Measurements from ENCODE around the gene ARHGAP9. TPM values are rescaled to one million over a fixed set of nuclear protein-coding genes. Genes with fewer than 3 reads are reported as not detected.
"Not testable (repeated sequence)": the region's sequence is repeated elsewhere in the genome, so short reads cannot be mapped to it uniquely, and the experiment has no call there.

The ARHGAP9 gene
- 5.0 TPM for total RNA-seq

DNA sequence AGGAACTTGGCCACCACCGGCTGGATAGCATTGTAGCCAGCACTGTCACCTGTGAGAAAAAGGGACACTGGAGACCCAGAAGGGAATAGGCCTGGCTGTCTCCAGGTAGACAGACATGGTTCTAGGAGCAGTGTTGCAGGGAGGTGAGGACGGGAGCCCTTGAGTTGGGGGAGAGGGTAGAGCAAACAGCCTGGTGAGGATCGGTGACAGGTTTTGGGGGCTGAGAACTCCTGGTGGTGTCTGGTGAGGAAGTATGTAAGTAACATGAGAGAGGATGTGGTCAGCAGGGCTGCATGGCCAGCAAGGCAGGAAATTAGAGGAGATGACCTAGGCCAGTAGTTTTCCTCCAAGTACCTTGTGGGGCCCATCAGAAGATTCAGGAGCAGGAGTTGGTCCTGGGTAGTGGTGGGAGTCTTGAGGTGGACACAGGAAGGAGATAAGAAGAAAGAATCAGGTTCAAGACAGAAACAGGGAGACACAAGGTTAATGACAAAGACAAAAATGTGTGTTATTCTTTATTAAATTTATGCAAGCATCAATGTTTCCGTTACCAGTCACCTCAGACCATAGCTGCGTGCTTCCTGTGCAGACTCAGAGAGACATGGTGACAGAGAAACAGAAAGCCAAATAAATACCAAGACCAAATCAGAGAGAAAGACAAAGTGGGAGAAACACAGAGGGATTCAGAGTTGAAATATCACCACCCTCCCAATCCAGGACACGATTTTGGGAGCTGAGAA is at the start of gene ARHGAP9:
Gene ARHGAP9 (minus strand): TSS at position 491 of the 740 bp plus-strand sequence. CDS start 460 bp downstream, at position 31.
- DNase-seq, result no peak

DNA sequence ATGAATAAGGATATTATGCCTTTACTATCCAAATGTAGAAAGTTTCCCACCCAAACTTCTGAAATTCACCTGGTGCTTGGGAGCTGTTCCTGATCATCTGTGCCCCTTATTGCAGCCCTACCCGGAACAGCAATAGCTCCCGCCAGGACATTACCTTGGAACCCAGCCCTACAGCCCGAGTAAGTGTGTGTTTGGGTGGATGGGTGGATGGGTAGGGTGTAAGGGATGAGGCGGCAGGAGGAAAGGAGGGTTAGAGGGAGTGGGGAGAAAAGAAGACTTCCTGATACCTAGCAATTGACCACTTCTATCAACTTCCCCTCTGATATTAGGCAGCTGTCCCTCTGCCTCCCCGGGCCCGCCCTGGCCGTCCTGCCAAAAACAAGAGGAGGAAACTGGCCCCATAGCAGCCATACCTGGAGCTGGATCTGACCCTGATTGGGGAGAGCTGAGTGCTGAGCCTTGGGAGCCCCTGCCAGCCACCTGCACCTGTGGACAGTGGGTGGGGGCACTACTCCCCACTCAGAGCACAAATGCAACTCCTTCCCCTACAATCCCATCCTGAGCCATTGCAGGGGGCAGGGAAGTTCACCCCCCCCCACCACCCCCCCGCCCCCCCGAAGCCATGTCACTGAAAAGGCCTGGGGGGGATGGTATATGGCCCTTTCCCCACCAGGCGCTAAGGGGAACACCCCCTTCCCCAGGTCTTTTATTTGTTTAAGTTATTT is 49.3 kb upstream of the ARHGAP9 start:
- no peak for DNase-seq

DNA sequence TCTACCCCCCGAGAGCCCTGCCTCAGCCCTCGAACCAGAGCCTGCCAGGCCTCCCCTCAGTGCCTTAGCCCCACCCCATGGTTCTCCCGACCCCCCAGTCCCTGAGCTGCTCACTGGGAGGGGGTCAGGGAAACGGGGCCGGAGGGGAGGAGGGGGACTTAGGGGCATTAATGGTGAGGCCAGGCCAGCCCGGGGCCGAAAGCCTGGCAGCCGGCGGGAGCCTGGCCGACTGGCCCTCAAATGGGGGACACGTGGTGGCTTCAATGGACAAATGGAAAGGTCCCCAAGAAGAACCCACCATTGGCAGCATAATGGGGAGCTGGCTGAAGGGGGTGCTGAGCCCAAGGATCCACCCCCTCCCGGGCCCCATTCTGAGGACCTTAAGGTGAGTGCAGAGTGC is 48.5 kb upstream of the ARHGAP9 start:
- no peak for DNase-seq

DNA sequence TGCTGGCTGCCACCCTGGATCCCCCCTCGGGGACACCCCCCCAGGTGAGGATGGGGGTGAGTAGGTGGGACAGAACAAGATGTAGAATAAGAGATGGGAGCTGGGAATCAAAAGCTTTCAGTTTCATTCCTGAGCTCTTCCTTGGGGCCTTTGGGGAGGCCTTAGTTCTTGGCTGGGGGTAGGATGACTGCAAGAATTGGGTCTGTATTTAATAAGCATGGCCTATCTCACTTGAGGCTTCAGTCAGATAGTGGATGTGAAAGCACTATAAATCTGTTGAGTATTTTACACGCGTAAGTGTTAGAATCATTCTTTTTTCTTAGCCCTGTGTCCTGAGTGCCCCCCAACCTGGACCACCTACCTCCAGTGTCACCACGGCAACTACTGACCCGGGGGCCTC is 47.5 kb upstream of the ARHGAP9 start:
- DNase-seq, result peak; percentile 19

DNA sequence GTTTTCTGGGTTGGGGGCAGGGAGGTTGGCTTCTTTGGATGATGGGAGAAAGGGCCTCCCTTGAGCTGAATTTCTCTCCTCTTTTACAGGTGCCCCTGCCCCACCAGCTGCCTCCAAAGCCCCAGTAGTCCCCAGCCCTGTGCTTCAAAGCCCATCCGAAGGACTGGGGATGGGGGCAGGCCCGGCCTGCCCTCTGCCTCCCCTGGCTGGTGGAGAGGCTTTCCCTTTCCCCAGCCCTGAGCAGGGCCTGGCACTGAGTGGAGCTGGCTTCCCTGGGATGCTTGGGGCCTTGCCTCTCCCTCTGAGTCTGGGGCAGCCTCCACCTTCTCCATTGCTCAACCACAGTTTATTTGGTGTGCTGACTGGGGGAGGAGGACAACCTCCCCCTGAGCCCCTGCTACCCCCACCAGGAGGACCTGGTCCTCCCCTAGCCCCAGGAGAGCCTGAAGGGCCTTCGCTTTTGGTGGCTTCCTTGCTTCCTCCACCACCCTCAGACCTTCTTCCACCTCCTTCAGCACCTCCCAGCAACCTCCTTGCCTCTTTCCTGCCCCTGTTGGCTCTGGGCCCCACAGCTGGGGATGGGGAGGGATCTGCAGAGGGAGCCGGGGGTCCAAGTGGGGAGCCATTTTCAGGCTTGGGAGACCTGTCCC is 46.9 kb upstream of the ARHGAP9 start:
- no peak for DNase-seq

DNA sequence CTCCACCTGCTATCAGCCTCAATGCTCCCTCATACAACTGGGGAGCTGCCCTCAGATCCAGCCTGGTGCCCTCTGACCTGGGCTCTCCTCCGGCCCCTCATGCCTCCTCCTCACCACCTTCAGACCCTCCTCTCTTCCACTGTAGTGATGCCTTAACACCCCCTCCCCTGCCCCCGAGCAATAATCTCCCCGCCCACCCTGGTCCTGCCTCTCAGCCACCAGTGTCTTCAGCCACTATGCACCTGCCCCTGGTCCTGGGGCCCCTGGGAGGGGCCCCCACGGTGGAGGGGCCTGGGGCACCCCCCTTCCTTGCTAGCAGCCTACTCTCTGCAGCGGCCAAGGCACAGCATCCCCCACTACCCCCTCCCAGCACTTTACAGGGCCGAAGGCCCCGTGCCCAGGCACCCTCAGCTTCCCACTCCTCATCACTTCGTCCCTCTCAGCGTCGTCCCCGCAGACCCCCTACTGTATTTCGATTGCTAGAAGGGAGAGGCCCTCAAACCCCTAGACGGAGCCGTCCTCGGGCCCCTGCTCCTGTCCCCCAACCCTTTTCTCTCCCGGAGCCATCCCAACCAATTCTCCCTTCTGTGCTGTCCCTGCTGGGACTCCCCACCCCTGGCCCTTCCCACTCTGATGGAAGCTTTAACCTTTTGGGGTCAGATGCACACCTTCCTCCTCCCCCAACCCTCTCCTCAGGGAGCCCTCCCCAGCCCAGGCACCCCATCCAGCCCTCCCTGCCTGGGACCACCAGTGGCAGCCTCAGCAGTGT is 46.1 kb upstream of the ARHGAP9 start:
- no peak for DNase-seq

DNA sequence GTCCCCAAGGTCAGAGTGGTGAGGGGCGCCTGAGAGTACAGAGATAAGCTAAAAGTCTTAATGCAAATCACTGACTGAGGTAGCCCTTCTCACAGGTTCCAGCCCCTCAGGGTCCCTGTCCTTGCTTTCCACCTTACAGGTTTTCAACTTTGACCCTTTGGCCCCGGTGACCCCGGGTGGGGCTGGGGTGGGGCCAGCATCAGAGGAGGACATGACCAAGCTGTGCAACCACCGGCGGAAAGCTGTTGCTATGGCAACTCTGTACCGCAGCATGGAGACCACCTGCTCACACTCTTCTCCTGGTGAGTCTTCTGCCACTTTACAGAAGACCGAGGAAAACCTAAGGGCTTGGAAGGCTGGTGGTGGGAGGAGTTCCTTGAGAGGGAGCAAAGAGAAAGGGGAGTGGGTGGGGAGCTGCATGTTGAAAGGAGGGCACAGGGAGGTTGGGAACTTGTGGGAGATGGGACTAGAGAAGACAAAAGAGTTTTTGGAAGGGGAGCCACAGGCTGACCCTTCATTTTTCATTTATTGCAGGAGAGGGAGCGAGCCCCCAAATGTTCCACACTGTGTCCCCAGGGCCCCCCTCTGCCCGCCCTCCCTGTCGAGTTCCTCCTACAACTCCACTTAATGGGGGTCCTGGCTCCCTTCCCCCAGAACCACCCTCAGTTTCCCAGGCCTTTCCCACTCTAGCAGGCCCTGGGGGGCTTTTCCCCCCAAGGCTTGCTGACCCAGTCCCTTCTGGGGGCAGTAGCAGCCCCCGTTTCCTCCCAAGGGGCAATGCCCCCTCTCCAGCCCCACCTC is 45.3 kb upstream of the ARHGAP9 start:
- DNase-seq, result no peak

DNA sequence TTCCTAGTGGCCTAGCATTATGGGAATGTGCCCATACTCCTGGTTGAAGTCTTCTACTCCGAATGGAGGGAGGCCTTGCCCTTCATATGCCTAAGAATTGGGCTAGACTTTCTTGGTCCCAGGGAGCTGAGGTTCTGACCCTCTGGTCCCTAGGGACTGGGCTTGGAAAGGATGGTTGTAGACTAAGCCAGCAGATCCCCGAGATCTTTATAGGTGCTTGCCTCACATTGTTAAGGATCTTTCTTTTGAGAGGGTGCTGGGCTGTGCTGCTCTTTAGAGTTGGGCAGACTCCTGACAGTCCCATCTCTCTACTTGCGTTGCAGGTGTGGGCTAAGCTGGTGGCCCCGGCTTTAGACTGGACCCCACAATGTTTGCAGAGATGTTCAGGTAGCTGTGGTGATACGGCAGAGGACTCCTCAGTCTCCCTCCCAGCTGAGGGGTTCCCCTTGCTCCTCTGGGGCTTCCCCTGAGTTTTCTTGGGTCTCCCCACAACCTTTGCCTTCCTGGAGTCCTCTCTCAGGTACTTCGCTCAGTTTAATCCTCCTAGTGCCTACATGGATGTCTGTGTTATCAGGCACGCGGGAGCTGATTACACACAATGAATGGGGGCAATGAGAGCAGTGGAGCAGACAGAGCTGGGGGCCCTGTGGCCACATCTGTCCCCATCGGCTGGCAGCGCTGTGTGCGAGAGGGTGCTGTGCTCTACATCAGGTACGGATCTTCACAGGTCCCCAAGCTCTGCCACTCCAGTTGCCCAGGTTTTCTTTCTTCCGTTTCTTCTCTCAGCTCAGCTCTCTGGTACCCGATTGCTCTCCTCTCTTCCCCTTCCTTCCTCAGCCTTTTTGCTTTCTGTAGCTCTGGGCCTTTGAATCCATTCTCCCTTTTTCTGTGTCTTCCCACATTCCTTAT is 44.3 kb upstream of the ARHGAP9 start:
- DNase-seq, result no peak

DNA sequence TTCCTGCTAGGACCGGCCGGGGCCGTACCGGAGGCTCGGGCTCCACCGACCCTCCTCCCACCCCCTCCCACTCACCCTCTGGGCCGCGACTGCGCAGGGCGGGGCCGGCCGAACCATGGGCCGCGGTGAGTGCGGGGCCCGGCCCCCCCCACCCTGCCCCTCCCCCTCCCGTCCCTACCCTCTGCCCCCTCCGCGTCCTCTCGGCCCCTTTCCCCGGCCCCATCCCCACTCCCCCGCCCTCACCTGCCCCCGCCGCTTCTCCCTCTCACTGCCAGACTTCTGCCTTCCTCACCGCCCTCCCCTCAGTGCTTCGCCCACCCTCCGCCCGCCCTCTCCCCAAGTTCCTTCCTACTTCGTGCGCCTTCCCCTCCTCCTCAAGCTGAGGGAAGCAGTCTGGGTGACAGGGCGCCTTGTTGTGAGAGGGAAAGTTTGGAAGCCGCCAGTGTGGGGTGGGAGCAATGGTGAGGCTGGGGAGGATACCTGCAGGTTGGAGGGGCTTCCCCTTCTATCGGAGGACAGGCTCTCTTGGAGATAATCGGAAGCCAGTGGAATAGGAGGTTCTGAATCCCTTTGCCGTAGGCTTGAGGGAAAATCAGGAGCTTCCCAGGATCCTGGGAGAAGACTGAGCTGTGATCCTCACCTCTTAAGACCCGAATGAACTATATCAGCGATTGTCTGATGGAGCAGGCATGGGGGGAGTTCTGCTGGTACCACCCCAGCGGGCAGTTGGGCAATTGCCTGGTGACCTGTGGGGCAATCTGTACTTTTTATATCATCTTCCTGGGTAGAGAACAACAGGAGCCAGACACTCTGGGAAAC is 43.4 kb upstream of the ARHGAP9 start:
- peak; percentile 82 for DNase-seq

DNA sequence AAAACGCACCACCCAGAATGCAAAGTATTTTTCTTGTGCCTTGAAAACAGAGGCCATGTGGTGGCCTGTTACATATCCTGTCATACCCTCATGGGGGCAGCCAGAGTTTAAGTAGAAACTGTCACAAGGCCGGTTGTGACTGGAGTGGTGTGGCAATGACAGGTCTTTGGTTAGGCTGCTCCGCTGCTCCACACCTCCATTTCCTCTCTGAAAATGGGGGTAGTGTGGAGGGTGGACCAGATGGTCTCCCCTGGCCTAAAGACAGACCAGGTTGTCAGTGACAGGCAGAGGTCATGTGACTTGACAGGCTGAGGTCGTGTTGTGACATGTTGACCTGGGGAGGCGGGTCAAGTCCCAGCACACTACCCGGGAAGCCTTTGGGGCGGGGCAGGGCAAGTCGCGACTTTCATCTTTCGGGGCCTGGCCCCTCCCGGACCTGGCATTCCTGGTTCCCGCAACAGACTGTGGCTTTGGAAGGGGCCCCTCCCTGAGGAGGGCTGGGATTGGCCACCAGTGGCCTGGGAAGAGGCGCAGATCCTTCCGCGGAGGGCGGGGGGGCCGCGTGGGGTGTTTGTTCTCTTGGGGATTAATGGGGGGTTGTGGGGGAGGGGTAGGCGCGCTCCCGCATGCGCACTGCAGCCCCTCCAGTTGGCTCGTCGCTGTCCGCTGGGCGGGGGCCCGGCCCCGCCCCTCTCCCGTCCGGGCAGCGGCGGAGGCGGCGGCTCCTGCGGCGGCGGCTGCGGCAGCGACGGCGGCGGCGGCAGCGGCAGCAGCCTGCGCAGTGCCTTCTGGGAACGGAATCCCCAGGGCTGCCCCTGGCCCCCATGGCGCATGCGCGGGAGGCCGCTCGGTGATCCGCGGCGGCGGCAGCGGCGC is 42.6 kb upstream of the ARHGAP9 start, which contains the start of gene MBD6:
Gene MBD6 (plus strand): TSS at position 814 of the 876 bp plus-strand sequence. CDS start 1,480 bp downstream, outside the sequence.
- peak; percentile 87 for DNase-seq

DNA sequence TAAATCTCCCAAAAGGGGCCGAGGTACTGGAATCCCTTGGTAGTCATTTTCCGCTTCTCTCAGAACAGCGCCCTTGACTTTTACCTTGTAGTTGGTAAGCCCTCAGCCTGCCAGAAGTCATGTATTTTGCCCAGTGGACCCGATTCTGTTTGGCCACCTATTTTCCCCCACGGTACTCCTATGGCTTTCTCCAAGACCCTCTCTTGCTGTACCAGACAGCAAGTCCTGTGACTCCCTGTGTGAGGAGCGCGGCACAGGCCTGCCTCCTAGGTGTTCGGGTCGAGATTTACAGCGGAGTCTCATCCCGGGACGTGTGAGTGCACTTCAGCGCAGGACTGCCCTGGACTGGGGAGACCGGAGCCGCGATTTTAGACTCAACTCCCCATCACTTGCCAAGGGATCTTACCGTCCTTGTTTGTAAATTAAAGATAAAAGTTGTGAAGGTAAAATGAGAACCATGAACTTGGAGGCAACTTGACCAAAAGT is 41.9 kb upstream of the ARHGAP9 start:
- peak; percentile 59 for DNase-seq

DNA sequence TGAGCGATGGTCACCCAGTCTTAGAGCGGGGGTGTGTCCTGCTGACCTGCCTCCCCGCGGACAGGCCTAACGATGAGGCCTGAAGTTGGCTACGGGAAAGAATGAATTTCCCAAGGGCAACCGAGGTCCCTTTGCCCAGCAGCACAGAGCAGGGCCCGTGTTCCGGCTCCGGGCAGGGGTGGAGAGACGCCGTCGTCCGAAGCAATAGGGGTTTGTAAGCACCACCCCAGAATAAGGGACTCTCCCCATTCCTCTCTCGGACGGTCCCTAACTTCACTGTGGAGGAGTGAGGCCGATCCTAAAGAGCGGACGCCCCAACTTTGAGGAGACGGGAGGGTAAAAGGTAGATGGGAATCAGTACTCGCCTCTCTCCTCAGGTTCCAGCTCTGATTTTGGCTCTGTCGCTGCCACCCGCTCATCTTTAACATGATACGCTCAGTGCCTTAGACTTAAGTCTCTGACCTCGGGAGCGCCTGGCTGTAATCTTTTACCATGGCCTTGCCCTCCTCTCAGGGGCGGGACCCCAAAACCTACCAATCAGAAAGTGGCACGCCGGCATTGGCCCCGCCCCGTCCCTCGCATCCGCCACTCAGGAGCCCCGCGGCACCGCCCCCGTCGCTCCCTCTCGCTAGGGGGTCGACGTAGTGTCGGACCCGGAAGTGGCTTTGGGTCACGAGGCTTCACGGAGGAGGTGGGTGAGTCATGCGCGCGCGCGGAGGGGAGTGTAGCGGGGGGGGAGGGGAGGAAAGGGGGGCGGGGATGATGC is 40.6 kb upstream of the ARHGAP9 start, which contains the start of gene DDIT3:
Gene DDIT3 (minus strand): TSS at position 462 of the 766 bp plus-strand sequence. CDS start 3,108 bp downstream, outside the sequence.
- DNase-seq, result peak; percentile 99

DNA sequence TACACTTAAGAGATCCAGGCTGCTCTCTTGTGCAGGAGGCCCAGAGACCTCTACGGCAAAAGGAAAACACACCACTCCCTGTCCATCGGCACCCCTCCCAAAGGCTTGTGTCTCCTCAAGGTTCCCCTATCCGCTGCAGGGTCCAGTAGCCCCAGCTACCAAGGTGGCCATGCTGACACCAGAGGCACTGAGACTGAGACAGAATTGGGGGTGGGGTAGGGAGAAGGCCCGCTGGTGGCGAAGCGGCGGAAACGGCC is 40.1 kb upstream of the ARHGAP9 start:
- DNase-seq, result no peak

DNA sequence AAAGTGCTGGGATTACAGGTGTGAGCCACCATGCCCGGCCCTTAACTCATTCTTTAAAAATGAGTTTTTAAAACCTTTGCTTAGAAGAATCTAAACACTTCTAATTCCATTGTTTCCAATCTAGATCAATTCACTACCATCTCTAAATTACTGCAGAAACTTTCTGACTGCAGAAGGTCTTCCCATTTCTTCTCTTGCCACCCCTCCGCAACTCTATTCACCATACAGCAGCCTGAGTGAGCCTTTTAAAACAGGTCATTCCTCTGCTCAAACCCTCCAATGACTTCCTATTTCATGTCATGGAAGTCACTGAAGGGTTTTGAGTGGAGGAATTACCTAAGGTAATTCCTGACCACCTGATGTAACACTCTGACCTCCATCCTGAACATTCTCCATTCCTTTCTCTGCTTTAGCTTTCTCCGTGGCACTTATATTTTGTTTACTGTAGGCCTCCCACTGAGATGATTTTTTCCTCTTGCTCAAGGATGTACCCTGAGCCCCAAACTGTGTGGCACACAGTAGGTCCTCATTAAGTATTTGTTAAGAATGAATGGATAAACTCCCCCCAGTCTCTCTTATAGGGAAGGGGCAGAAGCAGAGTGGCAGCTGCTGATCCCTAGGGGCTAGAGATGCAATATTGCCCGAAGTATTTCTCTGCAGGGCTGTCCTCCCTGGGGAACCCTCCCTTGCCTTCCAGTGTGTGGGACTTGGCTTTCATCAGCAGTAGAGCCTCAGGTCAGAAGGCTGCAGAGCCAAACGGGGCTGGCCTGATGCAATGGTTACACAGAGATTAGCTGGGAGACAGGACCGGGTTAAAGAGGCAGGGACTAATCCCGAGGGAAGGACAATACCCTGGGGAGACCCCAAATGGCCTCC is 39.5 kb upstream of the ARHGAP9 start:
- DNase-seq, result no peak

DNA sequence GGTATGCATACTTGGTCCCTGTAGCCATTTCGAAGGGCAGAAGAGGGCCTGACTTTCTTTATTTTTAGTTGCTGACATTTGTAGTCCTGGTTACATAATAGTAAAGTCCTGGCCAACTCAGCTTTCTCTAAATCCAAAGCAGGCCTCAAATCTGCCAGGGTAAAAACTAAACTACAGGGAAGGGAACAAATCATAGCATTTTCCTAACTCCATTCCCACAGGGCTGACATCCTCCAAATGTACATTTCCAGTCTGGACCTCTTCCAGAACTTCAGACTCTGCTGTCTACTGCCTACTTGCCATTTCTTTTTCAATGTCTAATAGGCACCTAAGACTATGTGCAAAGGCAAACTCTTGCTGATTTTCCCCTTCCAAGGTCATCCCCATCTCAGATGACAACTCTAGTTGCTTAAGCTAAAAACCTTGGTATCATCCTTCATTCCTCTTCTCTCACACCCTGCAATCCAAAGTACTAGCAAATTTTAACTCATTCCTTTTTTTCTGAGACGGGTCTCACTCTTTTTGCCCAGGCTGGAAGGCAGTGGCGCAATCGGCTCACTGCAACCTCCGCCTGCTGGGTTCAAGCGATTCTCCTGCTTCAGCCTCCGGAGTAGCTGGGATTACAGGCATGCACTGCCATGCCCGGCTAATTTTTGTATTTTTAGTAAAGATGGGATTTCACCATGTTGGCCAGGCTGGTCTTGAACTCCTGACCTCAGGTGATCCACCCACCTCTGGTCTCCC is 38.7 kb upstream of the ARHGAP9 start:
- peak; percentile 59 for DNase-seq

DNA sequence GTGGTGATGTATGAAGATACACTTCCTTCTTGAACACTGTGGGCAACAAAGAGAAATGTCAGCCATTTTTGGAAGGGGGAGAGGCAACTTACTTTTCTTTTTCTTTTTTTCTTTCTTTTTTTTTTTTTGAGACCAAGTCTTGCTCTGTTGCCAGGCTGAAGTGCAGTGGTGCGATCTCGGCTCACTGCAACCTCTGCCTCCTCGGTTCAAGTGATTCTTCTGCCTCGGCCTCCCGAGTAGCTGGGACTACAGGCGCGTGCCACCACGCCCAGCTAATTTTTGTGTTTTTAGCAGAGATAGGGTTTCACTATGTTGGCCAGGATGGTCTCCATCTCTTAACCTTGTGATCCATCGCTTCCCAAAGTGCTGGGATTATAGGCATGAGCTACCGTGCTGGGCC is 38.1 kb upstream of the ARHGAP9 start:
- not testable (repeated sequence) for DNase-seq
